Suppressor macrophage treated with lipopolysaccharide for 1 hour (primary cell): ENCODE measurements around the gene KRTAP5-2.
"Not testable (repeated sequence)": the region's sequence is repeated elsewhere in the genome, so short reads cannot be mapped to it uniquely, and the experiment has no call there.

Experiments used
- DNase-seq, 3 donors: peaks; one replicate each; pipeline ENCODE4 v3.0.0-alpha.2; 2020 to 2022

The KRTAP5-2 gene

DNA sequence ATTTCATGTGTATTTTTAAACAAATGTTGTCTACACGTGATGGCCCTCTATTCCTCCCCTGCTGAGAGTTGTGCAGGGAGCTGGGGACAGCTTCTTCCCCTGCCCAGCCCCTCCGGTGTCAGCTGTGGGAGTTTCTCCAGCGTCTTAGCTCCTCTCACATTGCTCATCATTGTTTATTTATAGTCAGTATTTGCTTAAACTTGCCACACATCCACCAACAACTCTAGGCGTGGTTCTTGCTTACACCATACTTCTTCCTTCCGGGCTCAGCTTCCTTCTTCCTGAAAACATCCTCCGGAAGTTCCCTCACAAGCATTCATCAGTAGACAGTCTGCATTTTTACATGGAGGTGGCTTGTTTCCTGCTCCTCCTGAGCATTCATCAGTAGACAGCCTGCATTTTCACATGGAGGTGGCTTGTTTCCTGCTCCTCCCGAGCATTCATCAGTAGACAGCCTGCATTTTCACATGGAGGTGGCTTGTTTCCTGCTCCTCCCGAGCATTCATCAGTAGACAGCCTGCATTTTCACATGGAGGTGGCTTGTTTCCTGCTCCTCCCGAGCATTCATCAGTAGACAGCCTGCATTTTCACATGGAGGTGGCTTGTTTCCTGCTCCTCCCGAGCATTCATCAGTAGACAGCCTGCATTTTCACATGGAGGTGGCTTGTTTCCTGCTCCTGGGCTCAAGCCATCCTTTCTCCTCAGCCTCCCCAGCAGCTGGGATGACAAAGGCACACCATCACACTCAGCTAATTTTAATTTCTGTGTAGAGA is 8.7 kb downstream of the KRTAP5-2 start:
- DNase-seq = peak; percentile 76 to 88 (median 87)

DNA sequence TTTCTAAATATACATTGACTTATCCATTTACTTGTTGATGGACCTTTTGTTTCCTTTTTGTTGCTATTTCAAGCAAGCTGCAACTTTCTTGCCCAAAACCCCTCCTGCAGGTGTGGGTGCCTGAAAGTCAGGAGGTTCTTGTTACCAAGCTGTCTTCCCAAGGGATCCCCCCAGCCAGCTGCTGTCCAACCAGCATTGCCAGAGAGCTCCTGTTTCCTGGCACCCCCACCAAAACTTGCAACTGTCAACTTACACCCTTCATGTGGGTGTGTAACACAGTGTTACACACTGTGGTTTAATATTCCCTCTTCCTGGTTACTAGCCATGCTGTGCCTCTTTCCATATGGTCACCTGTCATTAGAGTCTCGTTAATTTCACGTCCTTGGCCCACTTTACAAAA is 11.4 kb downstream of the KRTAP5-2 start:
- no peak for DNase-seq

DNA sequence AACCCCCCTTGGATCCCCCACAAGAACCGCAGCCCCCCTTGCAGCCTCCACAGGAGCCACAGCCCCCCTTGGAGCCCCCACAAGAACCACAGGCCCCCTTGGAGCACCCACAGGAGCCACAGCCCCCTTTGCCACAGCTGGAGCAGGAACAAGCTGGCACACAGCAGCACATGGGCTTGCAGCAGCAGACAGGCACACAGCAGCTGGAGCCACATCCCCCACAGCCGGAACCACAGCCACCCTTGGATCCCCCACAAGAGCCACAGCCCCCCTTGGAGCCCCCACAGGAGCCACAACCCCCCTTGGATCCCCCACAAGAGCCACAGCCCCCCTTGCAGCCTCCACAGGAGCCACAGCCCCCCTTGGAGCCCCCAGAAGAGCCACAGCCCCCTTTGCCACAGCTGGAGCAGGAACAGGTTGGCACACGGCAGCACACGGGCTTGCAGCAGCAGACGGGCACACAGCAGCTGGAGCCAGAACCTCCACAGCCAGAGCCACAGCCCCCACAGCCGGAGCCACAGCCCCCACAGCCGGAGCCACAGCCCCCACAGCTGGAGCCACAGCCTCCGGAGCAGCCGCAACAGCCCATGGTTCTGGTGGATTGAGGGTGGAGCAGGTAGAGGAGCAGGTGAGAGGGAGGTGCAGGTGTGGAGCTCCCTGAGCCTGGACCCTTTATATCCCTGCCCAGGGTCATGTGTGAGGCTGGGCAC is 13.3 kb downstream of the KRTAP5-2 start, which contains the start of gene KRTAP5-1:
Gene KRTAP5-1 (minus strand): TSS at position 623 of the 710 bp plus-strand sequence. CDS start 34 bp downstream, at position 589.
- DNase-seq = not testable (repeated sequence)

DNA sequence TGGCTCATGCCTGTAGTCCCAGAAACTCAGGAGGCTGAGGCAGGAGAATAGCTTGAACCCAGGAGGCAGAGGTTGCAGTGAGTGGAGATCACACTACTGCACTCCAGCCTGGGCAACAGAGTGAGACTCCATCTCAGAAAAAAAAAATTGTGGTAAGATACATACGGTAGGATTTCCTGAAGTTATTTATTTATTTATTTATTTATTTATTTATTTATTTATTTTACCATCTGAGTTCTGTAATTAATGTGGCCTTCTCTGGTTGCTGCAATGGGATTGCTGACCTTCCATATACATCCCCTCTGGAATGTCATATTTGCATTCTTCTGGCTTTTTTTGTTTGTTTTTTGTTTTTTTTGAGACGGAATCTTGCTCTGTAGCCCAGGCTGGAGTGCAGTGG is 15.2 kb downstream of the KRTAP5-2 start:
- DNase-seq = not testable (repeated sequence)

DNA sequence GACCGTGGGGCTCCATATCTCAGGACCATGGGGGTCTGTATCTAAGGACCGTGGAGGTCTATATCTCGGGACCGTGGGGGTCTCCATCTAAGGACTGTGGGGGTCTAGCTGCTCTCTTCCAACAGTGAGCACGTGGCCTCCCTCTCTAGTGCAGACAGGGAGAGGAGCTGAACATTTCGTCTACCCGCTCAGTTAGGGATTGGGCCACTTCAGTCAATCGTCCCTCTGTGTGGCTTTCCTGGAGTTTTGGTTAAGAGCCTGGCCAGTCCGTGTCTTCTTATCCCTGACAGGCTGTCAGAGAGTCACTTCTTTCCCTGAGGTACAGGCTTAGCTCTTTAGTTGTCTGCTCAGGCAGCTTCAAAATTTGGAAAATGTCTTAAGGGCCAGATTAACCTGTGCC is 16.1 kb downstream of the KRTAP5-2 start:
- DNase-seq = no peak

DNA sequence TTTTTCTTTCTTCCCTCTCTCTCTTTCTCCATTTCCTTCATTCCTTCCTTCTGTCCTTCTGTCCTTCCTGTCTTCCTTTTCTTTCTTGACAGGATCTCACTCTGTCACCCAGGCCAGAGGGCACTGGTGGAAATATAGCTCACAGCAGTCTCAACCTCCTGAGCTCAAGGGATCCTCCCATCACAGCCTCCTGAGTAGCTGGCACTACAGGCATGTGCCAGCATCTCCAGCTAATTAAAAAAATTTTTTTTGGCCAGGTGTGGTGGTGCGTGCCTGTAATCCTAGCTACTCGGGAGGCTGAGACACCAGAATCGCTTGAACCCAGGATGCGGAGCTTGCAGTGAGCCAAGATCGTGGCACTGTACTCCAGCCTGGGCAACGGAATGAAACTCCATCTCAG is 21.3 kb downstream of the KRTAP5-2 start:
- no peak for DNase-seq

DNA sequence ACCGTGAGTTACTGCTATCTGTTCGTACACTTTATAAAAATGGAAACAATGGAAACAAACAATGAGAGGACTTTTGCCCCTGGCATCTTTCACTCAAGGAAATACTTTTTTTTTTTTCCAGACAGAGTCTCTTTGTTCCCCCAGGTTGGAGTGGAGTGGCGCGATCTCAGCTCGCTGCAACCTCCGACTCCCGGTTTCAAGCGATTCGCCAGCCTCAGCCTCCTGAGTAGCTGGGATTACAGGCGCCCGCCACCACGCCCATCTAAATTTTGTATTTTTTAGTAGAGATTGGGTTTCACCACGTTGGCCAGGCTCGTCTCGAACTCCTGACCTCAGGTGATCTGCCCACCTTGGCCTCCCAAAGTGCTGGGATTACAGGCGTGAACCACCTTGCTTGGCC is 22.3 kb downstream of the KRTAP5-2 start:
- DNase-seq = not testable (repeated sequence)

DNA sequence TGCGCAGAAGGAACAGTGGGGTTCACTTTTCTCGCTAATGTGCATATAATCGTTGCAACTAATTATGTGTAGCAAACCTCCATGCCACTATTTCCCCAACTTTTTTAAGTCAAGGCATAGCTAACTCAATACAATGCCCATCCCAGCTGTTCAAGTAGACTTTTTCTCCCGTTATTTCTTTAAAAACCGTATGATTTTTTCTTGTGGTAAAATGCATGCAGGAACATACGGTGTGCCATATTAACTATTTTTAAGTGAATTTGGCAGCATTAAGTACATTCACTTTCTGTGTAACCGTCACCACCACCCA is 23.2 kb downstream of the KRTAP5-2 start:
- DNase-seq = no peak

DNA sequence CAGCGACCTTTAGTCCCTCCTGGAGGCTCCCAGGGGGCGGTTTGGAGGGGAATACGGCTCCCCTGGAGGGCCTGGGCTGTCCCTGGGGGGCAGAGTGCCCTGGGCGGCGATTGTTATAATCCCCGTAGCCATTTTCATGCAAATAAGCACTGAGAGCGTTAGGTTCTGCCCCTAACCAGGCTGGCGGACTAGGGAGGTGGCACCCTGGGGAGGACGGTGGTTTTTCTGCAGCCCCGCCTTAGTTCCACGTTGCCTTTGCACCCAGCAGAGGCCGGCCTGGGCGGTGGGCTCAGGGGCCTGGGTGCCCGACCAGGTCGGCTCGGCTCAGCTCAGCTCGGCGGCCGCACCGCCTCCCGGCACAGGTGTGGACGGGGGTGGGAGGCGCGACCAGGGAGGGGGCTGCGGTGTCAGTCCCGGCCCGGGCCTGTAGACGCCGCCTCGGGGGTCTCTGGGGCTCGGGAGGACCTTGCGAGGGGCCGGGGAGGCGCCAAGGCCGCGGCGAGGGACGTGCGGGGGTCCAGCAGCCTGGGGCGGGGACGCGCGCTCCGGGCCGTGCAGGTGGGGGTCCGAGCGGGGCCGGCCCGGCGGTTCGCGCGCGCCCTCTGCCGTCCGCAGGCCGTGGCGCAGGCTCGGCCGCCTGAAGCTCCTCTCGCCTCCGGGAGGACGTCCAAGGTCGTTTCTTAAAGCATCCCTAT is 23.7 kb downstream of the KRTAP5-2 start:
- peak; percentile 49 to 76 (median 64) for DNase-seq

DNA sequence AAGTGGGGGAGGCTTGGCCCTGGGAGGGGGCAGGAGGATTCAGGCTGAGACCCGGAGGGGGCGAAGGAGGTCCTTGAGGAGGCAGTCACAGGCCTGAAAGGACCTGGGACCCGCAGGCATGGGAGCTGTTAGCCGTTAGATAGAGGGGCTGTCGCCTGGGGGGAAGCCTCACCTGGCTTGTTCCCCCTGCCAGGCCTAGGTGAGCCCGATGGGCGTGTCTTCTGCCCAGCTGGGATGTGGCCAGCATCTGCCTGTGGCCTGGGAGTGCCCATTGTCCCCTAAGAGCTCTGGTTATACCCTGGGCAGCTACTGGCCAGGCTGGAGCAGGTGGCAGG is 24.2 kb downstream of the KRTAP5-2 start:
- no peak for DNase-seq

DNA sequence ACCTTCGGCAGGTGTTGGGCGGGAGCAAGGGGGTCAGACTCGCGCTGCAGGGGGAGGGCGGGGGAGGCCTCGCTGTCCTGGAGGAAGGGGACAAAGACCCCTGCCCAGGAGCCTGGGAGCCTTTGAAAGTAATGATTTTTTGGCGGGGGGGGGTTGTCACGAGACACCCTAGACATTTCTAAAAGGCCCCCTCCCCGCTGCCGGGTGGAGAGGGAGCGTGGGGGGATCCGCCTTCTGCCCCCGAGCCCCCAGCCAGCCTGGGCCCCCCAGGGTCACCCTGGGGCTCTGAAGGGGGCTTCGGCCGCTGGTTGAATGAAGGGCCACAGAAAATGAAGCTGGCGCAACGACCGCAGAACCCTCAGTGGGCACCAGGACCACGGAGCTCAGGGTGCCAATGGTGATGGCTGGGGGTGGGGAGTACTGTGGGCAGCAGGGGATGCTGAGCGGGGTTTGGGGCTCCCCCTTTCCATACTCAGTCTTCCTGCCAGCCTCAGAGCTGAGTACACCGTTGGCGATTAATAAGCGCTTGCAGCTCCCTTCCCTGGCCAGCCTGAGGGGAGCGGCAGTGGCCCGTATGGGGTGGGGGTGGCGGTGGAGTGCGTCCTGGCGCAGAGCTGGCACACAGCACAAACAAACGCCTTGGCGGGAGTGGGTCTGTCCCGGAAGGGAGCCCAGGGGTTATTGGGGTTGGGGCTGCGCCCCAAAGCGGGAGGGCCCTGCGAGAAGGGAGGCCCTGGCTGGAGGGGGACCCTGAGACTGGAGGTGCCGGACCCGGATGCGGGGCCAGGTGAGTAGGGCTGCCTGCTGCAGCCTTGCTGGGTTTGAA is 24.8 kb downstream of the KRTAP5-2 start:
- DNase-seq = peak in 1 of 3 donors; percentile 22

DNA sequence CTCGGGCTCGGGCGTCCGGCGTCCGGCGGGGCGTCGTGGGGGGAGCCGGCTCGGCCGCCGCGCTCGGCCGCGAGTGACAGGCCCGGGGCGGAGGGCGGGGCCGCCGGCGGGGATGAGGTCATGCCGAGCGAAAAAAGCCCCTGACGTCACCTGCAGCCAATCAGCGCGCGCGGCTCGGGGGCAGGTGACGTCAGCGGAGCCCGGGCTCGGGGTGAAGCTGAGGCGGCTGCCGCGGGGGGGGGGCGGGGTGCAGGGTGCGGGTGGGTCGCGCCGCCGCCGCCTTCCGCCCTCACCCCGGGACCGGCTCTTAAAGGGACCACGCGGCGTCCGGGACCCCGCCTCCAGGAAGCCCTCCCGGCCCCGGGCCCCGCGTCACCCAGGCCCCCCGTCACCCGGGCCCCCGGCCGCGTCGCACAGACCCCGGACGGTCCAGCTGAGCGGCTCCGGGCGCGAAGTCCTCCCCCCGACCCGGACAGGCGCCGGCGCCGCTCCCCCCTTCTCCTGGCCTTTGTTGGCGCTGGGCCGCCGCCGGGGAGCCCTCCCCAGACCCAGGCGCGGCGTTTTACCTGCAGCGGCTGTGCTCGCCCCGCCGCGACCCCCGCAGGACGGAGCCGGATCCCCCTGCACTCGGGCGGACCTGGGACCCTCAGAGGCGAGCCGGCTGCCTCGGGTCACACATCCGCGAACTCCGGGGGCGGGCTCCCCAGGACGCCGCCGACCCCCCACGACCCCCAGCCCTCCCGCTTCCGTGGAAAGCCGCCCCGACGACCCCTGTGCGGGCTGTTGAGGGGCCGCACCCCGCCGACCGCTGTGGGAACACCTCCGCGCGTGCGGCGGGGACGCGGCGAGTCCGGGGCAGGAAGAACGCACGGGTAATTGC is 25.7 kb downstream of the KRTAP5-2 start, which contains the start of gene DUSP8:
Gene DUSP8 (minus strand): TSS at position 75 of the 880 bp plus-strand sequence. CDS start 6,445 bp downstream, outside the sequence.
- DNase-seq = peak; percentile 93 to 98 (median 98)

DNA sequence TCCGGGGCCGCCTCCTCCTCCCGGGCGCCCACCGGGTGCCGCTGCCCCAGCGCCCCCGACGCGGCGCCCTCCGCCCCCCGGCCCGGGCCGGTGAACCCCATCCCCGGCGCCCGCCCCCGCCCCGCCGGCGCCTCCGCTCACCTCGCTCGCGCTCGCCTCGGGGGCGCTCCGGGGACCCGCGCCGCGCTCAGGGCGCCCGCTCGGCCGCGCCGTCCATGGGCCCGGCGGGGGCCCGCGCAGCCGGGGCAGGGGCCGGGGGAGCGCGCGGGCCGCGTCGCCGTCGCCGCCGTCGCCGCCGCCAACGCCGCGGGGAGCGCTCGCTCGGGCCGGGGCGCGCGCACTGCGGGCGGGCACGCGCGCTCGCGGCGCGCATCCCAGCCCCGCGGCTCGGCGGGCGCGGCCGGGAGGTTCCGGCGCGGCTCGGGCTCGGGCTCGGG is 26.3 kb downstream of the KRTAP5-2 start:
- DNase-seq = no peak

DNA sequence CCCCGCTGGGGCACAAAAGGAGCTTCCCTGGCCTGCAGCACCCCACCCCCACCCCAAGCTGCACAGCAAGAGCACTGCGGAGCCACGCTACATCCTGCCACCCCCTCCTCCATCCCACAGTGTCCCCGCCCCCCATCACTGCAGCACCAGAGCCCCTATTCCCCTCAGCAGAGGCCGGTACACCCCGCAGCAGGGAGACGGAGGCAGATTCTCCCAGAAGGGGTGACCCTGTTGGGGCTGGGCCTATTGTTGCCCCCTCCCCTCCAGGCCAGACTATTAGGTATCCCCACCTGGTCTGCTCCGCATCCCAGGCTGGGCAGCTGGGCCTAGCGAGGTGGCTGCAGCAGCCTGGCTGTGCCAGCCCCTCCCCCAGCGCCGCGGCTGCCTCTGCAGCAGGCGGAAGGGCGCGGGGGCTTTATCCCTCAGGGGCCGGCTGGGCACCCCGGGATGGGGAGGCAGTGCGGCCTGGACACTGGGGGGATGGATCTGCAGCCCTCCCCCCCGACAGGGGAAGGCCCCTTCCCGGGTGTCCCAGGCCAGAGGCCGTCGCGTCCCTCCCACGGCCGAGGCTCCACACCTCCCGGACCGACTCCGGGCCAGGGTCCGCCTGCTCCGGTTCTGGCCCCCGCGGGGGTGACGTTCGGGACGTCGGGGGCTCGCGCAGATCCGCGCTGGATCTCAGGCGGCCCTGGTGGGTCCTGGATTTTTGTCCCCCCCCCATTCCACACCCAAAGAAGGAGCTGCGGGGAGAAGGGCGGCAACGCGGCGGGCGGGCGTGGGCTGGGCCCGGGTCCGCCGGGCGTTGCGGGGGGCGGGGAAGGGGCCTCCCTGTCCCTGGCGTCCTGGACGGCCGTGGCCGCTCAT is 27.0 kb downstream of the KRTAP5-2 start:
- DNase-seq = peak in 1 of 3 donors; percentile 14

DNA sequence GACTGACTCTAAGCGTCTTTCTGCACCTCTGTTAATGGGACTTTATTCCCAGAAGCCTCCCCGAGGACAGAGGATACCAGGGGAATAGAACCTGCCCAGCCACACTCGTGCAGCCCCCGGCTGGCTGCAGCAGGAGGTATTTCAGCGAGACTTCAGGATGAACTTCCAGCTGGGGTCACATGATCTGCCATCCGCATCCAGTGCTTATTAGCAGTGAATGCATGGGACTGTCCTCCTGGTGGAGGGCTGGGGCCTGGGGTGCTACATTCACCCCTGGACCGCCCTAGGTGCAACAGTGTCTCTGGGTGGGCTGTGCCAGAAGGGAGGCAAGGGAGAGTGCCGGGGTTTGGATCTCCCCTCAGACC is 27.6 kb downstream of the KRTAP5-2 start:
- no peak for DNase-seq

DNA sequence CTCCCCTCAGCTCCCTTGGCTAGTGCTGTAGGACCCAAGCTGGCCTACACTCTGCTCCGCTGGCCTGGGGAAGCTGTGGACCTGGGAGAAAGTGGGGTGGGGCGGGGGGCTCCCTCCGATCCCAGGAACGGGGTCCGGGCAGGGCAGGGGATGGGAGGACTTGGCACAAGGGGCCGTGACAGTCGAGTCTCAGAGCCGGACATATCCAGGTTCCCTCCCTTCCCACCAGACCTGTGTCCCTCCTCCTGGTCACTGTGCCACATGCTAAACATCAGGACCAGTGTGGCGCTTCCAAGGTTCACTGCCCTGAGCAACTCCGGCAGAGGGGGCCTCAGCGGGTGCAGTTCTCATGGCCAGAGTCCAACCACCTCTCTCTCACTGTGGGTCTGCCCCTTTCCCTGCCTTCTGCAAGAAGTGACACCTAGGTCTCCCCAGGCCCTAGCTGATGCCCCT is 28.1 kb downstream of the KRTAP5-2 start:
- DNase-seq = no peak

DNA sequence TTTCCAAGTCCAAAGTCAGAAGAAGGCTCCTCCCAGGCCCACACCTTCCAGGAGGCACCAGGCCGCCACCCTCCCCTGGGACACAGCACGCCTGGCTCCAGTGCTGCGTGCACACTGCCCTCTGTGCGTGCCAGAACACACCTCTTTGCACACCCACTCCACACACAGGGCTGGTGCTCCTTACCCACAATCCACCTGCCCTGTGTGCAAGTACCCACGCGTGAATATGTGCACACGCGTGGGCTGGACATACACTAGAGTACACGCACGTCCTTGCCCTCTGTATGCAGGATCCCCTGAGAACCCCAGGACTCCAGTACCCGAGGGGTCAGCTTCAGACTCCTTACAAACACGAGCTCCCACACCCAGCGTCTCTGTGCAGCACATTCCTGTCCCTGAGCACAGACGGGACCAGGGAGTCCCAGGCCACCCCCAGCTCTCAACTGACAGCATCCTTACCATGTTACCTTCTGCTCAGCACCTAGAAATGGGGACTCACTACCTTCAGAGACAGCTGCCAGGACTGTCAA is 28.8 kb downstream of the KRTAP5-2 start:
- DNase-seq = no peak

DNA sequence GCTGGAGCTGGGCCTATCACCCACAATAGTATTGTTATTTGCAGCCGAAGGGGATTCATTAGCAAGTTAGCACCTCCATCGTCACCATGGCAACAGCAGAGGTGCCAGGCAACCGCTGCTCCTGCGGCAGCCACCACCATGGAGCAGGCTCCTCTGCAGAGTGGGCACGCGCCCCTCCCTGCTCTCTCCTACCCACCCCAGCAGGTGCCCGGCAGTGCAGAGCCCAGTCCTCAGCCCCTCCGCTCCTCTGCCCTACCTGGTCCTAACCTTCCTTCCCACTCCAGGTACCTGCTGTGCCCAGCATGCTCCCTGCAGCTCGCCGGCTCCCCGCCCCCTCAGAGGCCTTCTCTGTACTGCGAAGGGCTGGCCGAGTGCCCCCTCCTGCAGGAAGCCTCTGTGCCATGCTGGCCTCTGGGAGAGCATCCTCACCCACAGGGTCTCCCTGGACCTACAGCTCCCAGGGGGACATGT is 29.6 kb downstream of the KRTAP5-2 start:
- no peak for DNase-seq

DNA sequence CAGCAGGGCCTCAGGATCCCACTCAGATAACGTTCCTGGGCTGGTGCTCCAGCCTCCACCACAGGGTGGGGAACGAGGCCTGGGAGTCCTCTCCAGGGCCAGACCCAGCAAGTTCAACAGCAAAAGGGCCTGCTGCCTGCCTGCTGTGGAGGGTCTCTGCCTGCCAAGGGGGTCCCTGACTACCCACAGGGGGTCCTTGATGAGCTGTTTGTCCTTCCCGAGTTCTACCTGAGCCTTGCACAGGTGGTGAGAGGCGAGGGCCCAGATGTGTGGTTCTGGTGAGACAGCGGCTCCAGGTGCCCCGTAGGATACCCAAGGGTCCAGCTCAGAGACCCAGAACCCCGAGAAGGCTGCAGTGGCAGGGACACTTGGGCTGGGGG is 30.4 kb downstream of the KRTAP5-2 start:
- DNase-seq = no peak

DNA sequence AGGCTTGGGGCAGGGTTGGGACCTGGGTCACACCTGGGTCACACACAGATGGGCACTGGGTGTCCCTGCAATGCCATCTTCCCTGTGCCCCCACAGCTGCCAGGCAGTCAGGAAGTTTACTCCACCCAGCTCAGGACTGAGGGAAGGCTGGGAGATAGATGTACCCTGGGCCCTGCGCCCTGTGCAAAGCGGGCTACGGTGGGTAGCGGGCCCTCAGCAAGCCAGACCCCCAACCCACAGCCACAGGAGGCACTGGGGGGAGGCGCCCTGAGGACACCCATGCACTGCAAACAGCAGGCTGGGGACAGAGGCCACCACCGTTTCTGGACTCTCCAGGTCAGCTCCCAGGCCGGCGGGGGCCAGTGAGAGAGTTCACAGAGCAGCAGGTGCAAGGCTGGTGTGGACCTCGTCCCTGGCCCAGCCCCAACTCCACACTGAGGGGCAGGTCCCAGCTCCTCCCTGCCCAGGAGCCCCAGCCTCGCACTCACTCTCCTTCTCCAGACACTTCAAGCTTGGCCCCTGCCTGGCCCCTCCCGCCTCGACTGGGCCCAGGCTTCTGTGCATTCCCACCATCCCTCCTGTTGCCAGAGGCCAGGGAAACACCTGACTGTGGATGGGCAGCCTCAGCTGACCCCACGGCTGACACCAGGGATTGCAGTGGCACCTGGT is 30.9 kb downstream of the KRTAP5-2 start:
- no peak for DNase-seq
